NCI-H510A (cell line): Measurements from ENCODE around the gene PRKCQ.

Experiments
- DNase-seq: peaks from one replicate; lab custom pipeline; 2025; lab: John Stamatoyannopoulos, UW

PRKCQ gene

DNA sequence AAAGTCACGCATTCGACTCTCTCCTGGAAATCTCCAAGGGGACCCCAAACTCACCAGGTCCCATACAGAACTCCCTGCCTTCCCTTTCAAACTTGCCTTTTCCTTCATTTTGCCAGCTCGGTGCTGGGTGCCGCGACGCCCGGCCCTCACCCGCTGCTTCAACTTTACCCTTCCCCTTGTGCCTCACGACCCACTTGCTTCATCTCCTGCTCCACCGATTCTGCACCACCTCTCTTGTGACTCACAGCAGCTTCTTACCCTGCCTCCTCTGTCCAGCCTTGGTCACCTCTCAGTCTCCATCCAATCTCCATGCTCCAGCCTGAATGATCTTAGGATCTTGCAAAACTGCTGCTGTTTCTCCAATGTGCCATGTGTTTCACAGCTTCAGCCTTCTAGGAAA, 59.9 kb downstream of the PRKCQ start:
- no peak for DNase-seq

DNA sequence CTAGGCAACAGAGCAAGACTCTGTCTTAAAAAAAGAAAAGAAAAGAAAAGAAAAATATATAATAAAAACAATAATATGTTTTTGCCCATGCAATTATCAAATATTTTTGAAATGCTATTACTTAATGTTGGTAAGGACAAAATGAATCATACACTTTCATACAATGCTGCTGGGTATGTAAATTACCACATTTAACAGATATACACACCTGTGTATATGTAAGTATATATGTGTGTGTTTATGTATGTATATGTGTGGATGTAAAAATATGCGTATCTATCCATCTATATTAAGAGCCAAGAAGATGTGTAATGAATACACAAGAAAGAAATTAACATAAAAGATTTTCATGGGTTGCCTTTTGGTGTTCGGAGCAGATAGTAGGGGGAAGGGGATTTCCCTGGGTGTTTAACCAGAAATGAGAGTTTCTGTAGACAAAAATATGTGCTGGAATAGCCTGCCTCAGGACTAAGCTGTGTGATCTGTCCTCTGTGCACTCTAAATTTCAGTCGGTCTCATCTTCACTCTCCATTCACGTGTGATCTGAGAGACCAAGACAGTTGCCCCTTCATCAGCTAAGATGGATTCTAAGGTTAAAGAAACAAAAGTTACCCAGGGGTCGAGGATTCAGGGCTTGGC, 61.2 kb downstream of the PRKCQ start:
- no peak for DNase-seq

GRCh38 chr10:6516929-6517284, 63.2 kb downstream of the PRKCQ start:
- DNase-seq: no peak

DNA sequence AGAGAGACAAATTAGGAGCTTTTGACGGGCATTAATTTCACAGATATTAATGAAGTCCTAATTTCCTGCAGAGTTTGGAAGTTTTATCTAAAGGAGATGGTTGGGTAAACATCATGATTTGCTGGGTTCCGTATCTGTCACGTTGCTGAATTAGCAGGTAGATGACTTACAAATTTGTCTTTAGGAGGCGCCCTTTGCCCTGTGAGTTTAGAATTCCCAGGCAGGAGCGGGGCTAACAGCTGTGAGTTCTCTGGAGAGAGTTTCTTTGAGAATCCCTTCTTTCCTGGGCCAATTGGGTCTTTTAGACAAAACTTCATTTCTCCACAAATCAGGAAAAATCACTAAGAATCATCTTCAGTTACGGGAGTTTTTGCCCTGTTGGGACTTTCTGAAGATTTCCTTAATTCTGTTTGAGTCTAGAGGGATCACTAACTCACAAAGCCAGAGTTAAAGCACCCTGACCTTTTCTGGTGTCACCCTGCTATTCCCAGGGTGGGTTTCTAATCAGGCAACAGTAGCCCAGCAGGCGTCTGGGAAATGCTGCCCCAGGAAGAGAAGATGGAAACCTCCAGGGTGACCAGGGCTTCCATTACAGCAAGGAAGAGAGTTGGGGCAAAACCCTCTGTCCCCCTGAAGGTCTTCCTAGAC, 63.7 kb downstream of the PRKCQ start:
- no peak for DNase-seq

DNA sequence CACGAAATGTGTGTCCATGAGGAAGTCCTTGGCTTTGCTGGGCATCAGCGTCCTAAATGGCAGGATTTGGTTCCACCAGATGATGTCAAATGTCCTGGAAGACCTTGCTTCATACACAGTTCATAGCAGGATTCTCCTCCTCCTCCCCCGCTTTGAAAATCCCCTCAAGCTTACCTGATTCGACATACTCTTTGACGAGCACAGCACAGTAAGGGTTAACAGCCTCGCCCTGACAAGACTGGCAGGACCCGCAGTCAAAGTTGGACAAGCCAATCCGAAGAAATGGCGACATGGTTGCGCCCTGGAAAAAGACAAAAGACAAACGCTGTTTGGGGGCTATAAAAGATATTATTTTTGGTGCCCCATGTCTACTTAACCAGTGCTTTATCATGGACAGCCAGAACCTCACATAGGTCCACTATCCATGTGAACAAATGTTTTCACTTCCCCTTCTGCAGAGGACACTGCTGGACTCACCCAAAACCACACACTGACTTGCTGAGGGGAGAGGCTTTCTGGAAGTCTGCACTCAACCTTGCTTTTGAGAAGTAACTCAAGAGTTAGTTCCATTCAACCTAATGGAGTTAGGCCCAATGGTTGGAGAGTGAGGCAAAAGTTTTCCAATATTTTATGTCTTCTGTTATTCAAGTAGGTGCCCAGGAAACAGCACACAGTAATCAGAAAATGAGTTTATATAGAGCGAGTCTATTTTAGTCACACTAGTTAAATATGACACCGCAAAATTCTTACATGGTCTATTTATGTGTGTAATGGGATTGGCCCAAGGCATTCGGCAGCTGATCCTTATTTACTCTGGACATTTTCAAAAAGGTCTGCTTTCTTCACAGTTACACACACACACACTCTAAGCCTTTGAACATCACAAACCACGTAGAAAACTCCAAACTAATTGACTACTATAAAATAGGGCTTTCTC, 65.0 kb downstream of the PRKCQ start:
- DNase-seq: no peak

DNA sequence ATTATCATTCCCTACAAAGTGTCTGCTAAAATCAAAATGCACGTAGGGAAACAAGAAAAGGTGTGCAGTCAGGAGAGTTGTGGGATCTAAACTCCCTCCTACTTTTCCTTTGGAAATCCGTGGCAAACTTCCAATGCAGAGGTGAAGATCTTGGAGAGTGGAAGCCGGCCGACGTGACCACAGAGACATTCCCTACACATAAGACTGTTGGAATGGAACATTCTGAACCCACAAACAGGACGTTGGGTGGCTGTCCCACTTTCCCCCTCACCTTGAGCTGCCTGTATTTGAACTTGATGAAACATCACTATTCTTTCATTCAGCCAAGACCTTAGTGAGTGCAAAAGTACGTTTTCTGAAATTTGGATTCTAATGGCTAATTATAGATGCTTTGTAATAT, 65.9 kb downstream of the PRKCQ start:
- DNase-seq: no peak

- no peak for DNase-seq
These were observed 66.6 kb downstream of the PRKCQ start for GRCh38 chr10:6513476-6513875.

- DNase-seq: no peak
These were observed 67.9 kb downstream of the PRKCQ start for GRCh38 chr10:6512182-6512581.

DNA sequence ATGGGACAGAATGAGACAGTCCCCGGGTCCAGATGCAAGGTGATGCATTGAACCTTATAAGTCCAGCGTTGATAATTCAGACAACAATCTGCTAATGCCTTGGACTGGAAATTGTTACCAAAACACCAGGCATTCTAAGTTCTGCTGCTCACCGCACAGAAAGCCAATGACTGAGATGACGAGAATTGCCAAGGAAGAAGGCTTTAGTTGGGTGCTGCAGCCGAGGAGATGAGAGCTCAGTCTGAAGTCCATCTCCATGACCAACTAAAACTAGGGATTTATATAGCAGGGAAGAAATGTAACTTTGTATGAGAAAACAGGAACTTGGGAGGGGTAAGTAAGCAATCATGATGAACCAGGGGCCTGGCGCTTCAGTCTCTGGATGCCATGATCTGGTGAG, 68.7 kb downstream of the PRKCQ start:
- DNase-seq: no peak

GRCh38 chr10:6507311-6507710, 72.8 kb downstream of the PRKCQ start:
- DNase-seq: no peak

GRCh38 chr10:6505300-6505699, 74.8 kb downstream of the PRKCQ start:
- DNase-seq: no peak

- no peak for DNase-seq
These were observed 75.8 kb downstream of the PRKCQ start for GRCh38 chr10:6504296-6504695.

DNA sequence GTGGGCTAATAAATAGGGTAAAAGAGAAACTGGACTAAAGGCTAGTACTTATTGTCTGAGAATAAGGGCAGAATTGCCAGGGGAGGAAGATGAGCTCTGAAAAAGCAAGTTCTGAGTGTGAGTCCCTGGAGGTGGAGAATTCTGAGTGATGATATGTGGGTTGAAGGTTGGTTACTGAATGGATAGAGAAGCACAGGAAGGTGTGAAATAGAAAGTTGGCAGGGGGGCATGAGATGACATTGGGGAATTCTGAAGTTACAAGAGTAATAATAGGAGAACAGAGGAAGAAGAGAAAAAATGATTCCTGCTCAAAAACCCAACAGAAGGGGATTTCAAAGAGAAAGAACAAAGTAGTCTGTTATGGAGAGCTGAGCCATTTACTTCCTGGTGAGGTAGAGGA, 76.9 kb downstream of the PRKCQ start:
- DNase-seq: no peak

- DNase-seq: no peak
These were observed 78.1 kb downstream of the PRKCQ start for GRCh38 chr10:6501931-6502330.

- no peak for DNase-seq
These were observed 80.1 kb downstream of the PRKCQ start for GRCh38 chr10:6499974-6500373.

- DNase-seq: no peak
These were observed 81.3 kb downstream of the PRKCQ start for GRCh38 chr10:6498771-6499170.

DNA sequence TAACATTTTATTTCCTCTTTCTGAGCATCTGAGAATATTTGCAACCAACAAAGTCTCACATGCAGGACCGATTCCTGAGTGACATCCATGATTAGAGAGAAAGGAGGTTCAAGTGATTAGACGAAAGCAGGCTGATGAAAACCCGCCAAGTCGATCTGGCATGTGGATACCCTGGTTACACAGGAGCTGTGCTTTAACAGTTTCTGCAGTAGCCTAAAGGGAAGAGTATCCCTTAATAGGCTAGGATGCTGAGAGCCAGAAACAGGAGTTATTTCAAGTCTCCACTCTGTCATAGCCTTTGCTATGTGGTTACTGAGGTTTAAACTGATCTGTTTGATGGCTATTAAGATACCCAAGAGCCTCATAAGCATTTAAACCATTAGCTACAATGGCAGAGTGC, 82.5 kb downstream of the PRKCQ start:
- DNase-seq: no peak

DNA sequence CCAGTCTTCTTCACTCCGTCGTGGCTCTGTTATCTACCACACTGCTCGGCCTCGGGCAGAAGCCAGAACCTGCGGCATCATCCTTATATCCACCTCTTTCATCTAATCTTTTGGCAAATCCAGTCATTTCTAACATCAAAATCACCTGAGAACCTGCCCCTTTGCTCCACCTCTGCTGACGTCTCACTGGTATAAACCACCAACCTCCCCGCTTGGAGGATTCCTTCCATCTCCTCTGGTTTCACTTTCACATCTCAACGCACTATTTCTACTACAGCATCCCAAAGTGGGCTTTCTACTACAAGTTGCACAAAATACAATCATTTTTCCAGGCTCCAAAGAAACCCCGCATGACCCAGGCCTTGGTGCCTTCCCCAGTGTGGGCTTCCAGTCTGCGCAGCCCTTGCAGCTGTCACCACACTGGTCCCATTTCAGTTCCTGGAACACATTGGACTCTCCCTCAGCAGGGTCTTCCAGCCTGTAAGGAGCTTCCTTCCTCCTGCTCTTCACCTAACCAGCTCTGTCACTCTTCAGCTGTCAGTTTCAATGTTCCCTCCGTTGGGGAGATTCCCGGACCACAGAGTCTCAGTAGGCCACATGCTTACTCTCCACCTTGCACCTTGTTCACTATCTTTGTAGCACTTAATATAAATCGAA, 85.0 kb downstream of the PRKCQ start:
- no peak for DNase-seq

DNA sequence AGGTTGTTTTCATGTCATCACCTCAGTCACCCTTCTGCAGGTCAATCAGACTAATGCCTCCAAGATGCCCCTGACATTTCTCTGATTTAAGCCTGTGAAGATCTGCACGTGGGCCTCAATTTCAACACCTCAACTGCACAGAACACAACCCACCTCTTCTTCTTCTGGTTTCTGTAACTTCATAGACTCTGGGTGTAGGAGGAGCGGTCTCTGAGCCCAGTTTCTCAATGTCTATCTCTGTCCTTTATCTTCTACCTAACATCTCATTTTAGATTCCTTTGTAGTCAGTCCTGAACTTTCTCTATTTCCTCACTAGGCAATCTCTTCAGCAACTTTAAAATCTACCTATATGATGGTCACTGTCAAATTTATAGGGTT, 85.6 kb downstream of the PRKCQ start:
- DNase-seq: no peak

DNA sequence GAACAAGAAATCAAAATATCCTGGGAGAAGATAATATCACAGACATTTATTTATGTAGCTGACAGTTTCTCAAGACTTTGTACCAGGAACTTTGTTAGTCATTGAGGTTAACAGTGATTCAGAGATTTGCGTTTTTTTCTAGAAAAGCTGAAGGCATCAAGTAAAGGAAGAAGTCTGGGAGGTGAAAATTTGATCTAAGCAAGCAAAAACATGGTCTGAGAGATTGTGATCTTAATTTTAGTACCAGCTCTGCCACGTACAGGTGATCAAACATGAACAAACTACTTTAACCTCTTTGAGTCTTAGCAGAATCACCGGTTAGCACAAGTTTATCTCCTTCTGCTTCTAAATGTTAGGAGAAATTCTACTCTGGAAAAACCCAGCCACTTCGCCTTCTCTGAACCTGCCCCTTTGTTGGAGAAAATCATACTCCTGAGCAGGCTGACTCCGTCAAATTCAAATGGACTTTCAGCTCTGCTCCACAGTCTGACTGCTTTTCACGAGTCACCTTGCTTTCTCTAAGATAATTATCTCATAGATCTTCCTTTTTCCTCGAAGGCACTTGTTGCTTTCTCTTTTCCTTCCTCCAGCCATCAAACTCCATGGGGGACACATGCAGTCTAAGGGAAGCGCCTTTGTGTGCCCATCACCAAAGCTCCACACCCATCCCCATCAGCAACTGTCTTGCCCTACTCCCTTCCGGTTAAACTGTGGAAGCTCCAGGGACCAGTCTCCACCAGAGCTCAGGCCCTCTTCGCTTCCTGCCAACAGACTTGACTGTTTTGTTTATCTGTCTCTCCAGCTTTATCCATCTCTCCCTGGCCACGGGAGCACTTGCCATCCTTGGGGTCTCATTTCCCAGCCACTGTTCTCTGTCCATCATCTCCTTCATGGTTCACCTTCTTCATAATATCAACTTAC, 86.3 kb downstream of the PRKCQ start:
- no peak for DNase-seq

DNA sequence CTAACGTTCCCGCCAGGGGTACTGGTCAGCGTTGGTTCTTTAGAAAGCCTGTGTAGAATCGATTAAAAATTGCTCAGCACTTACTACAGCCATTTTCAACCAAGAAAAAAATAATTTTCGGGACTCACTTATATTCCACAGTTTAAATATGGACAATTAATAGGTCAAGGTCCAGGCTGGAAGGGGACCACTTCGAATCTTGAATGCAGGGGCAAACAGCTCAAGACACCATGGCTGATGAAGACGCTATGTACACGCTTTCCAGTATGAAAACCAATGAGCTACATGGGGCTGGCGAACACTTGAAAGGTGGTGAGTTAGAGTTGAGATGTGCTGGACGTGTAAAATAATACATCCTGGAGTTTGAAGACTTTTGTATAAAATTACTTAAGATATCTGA, 87.2 kb downstream of the PRKCQ start:
- no peak for DNase-seq
